ENCODE measurements around the gene CNNM2.

DNA sequence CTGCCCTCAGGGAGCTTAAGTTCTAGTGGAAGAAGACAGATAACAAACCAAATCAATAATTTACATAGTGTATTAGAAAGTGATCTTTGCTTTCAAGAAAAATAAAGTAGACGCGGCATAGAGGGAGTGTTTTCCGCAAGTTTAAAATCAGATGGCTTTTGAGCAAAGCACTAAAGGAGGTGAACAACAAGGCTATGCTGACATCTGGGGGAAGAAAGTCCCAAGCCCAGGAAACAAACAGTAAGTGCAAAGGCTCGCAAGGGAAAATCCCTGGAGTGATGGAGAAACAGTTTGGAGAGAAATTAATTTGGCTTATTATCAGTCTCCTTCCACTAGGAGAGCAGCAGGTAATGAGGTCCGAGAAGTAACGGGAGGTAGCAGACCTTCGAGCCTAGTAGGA, 1.9 kb upstream of the CNNM2 start:
- TF ChIP-seq, protein P1, sequence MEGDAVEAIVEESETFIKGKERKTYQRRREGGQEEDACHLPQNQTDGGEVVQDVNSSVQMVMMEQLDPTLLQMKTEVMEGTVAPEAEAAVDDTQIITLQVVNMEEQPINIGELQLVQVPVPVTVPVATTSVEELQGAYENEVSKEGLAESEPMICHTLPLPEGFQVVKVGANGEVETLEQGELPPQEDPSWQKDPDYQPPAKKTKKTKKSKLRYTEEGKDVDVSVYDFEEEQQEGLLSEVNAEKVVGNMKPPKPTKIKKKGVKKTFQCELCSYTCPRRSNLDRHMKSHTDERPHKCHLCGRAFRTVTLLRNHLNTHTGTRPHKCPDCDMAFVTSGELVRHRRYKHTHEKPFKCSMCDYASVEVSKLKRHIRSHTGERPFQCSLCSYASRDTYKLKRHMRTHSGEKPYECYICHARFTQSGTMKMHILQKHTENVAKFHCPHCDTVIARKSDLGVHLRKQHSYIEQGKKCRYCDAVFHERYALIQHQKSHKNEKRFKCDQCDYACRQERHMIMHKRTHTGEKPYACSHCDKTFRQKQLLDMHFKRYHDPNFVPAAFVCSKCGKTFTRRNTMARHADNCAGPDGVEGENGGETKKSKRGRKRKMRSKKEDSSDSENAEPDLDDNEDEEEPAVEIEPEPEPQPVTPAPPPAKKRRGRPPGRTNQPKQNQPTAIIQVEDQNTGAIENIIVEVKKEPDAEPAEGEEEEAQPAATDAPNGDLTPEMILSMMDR (IDR thresholded peaks at IDR 0.05; ENCODE audit: insufficient read depth, low read length) = no peak
- no peak for TF ChIP-seq POLR2AphosphoS5 (IDR thresholded peaks at IDR 0.05; ENCODE audit: low read depth)
- TF ChIP-seq, protein P2, sequence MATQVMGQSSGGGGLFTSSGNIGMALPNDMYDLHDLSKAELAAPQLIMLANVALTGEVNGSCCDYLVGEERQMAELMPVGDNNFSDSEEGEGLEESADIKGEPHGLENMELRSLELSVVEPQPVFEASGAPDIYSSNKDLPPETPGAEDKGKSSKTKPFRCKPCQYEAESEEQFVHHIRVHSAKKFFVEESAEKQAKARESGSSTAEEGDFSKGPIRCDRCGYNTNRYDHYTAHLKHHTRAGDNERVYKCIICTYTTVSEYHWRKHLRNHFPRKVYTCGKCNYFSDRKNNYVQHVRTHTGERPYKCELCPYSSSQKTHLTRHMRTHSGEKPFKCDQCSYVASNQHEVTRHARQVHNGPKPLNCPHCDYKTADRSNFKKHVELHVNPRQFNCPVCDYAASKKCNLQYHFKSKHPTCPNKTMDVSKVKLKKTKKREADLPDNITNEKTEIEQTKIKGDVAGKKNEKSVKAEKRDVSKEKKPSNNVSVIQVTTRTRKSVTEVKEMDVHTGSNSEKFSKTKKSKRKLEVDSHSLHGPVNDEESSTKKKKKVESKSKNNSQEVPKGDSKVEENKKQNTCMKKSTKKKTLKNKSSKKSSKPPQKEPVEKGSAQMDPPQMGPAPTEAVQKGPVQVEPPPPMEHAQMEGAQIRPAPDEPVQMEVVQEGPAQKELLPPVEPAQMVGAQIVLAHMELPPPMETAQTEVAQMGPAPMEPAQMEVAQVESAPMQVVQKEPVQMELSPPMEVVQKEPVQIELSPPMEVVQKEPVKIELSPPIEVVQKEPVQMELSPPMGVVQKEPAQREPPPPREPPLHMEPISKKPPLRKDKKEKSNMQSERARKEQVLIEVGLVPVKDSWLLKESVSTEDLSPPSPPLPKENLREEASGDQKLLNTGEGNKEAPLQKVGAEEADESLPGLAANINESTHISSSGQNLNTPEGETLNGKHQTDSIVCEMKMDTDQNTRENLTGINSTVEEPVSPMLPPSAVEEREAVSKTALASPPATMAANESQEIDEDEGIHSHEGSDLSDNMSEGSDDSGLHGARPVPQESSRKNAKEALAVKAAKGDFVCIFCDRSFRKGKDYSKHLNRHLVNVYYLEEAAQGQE (IDR thresholded peaks at IDR 0.05; ENCODE audit: insufficient replicate concordance, low read depth) = no peak
